WTC11 (cell line): Measurements from ENCODE around the gene S1PR1. TPM values are rescaled to one million over a fixed set of nuclear protein-coding genes. Genes with fewer than 3 reads are reported as not detected.
"Not testable (repeated sequence)": the region's sequence is repeated elsewhere in the genome, so short reads cannot be mapped to it uniquely, and the experiment has no call there.

Experiments used
- ATAC-seq: fragments of 200-7000 bp; cut with Tn5 transposase; 2 replicates; pipeline ENCODE4 v1.10.0; 2021; ENCODE audit warnings: mild to moderate bottlenecking, moderate library complexity
- CTCF ChIA-PET: fragments of 300-600 bp; sonication (Branson Sonifier 250); formaldehyde crosslinking; loops from one replicate; lab custom pipeline; 2021; ENCODE audit warnings: antibody characterized with exemption; lab: Charles Lee
- POLR2A ChIA-PET: fragments of 350-600 bp; sonication (Branson Sonifier 250); formaldehyde crosslinking; loops from one replicate; lab custom pipeline; 2021; ENCODE audit warnings: antibody characterized with exemption; lab: Charles Lee
- DNase-seq: peaks from one replicate; pipeline ENCODE4 v3.0.0; 2021; ENCODE audit warnings: low spot score
- H3K27ac Mint-ChIP-seq: 2 replicates; pipeline ENCODE4 v1.8.0; 2021; ENCODE audit warnings: mixed read lengths
- H3K27me3 Mint-ChIP-seq: 2 replicates; pipeline ENCODE4 v1.8.0; 2021; ENCODE audit warnings: low read depth, mild to moderate bottlenecking, moderate library complexity, mixed read lengths
- H3K36me3 Mint-ChIP-seq: 2 replicates; pipeline ENCODE4 v1.8.0; 2021; ENCODE audit warnings: mixed read lengths
- H3K4me1 Mint-ChIP-seq: 2 replicates; pipeline ENCODE4 v1.8.0; 2022; ENCODE audit warnings: mixed read lengths
- H3K4me3 Mint-ChIP-seq: 2 replicates; pipeline ENCODE4 v1.8.0; 2021; ENCODE audit warnings: mild to moderate bottlenecking, moderate library complexity, mixed read lengths
- H3K9me3 Mint-ChIP-seq: 2 replicates; pipeline ENCODE4 v1.8.0; 2021; ENCODE audit warnings: mixed read lengths
- ETV6 ChIP-seq: sonication (generic); formaldehyde crosslinking; IDR thresholded peaks from 2 replicates; pipeline ENCODE4 v1.8.1; 2022; ENCODE audit warnings: mild to moderate bottlenecking, missing genetic modification reagents
- JAZF1 ChIP-seq: fragments of 250-450 bp; sonication (Bioruptor Pico); IDR thresholded peaks from 2 replicates; pipeline ENCODE4 v1.9.0; 2021; ENCODE audit warnings: moderate library complexity, mild to moderate bottlenecking, inconsistent platforms
- JUN ChIP-seq: sonication (generic); formaldehyde crosslinking; IDR thresholded peaks from 2 replicates; pipeline ENCODE4 v1.8.0; 2023; ENCODE audit warnings: mild to moderate bottlenecking, missing genetic modification reagents
- MXD4 ChIP-seq: fragments of 250-450 bp; sonication (Bioruptor Pico); IDR thresholded peaks from 2 replicates; pipeline ENCODE4 v1.8.0; 2021; ENCODE audit warnings: mild to moderate bottlenecking, moderate library complexity, borderline replicate concordance
- NFATC4 ChIP-seq: fragments of 250-450 bp; sonication (Bioruptor Pico); IDR thresholded peaks from 2 replicates; pipeline ENCODE4 v1.9.0; 2021; ENCODE audit warnings: mild to moderate bottlenecking
- NR2C2 ChIP-seq: sonication (generic); formaldehyde crosslinking; IDR thresholded peaks from 2 replicates; pipeline ENCODE4 v1.8.0; 2022; ENCODE audit warnings: mild to moderate bottlenecking, missing genetic modification reagents
- OVOL2 ChIP-seq: fragments of 250-450 bp; sonication (Bioruptor Pico); IDR thresholded peaks from 2 replicates; pipeline ENCODE4 v1.9.0; 2021; ENCODE audit warnings: mild to moderate bottlenecking, borderline replicate concordance
- SOX15 ChIP-seq: fragments of 250-450 bp; sonication (Bioruptor Pico); IDR thresholded peaks from 2 replicates; pipeline ENCODE4 v1.9.0; 2021; ENCODE audit warnings: mild to moderate bottlenecking
- TEAD4 ChIP-seq: sonication (generic); formaldehyde crosslinking; IDR thresholded peaks from 2 replicates; pipeline ENCODE4 v1.8.0; 2022; ENCODE audit warnings: mild to moderate bottlenecking, missing genetic modification reagents
- ZBTB21 ChIP-seq: sonication (generic); formaldehyde crosslinking; IDR thresholded peaks from 2 replicates; pipeline ENCODE4 v1.8.1; 2023; ENCODE audit warnings: mild to moderate bottlenecking, missing genetic modification reagents, borderline replicate concordance
- ZNF219 ChIP-seq: sonication (generic); formaldehyde crosslinking; IDR thresholded peaks from 2 replicates; pipeline ENCODE4 v1.8.0; 2023; ENCODE audit warnings: missing genetic modification reagents, mild to moderate bottlenecking, borderline replicate concordance
- ZNF396 ChIP-seq: fragments of 250-450 bp; sonication (Bioruptor Pico); IDR thresholded peaks from 2 replicates; pipeline ENCODE4 v1.8.0; 2021; ENCODE audit warnings: mild to moderate bottlenecking, moderate library complexity, borderline replicate concordance
- total RNA-seq: library from RNA; stranded (reverse); gene quantifications from 3 replicates; pipeline ENCODE4 v1.2.3, GENCODE V29; 2021
- TF ChIP-seq, protein P1 (sequence below): sonication (generic); formaldehyde crosslinking; IDR thresholded peaks from 2 replicates; pipeline ENCODE4 v1.8.0; 2023; ENCODE audit warnings: missing genetic modification reagents
- TF ChIP-seq, protein P2 (sequence below): sonication (generic); formaldehyde crosslinking; IDR thresholded peaks from 2 replicates; pipeline ENCODE4 v1.8.1; 2023; ENCODE audit warnings: mild to moderate bottlenecking, missing genetic modification reagents
- TF ChIP-seq, protein P3 (sequence below): sonication (generic); formaldehyde crosslinking; IDR thresholded peaks from 2 replicates; pipeline ENCODE4 v1.8.1; 2023; ENCODE audit warnings: mild to moderate bottlenecking, missing genetic modification reagents, moderate library complexity
- TF ChIP-seq, protein P4 (sequence below): fragments of 250-450 bp; sonication (Bioruptor Pico); IDR thresholded peaks from 2 replicates; pipeline ENCODE4 v1.8.0; 2021; ENCODE audit warnings: mild to moderate bottlenecking
- TF ChIP-seq, protein P5 (sequence below): sonication (generic); formaldehyde crosslinking; conservative IDR thresholded peaks from 2 replicates; pipeline ENCODE4 v1.8.1; 2023; ENCODE audit warnings: mild to moderate bottlenecking, low read depth, missing genetic modification reagents, moderate library complexity
- TF ChIP-seq, protein P6 (sequence below): sonication (generic); formaldehyde crosslinking; IDR thresholded peaks from 2 replicates; pipeline ENCODE4 v1.8.1; 2022; ENCODE audit warnings: low read depth, mild to moderate bottlenecking, moderate library complexity, missing genetic modification reagents, borderline replicate concordance

Gene S1PR1
- total RNA-seq, 1 experiment from 2014 or later: 3.2 TPM

DNA sequence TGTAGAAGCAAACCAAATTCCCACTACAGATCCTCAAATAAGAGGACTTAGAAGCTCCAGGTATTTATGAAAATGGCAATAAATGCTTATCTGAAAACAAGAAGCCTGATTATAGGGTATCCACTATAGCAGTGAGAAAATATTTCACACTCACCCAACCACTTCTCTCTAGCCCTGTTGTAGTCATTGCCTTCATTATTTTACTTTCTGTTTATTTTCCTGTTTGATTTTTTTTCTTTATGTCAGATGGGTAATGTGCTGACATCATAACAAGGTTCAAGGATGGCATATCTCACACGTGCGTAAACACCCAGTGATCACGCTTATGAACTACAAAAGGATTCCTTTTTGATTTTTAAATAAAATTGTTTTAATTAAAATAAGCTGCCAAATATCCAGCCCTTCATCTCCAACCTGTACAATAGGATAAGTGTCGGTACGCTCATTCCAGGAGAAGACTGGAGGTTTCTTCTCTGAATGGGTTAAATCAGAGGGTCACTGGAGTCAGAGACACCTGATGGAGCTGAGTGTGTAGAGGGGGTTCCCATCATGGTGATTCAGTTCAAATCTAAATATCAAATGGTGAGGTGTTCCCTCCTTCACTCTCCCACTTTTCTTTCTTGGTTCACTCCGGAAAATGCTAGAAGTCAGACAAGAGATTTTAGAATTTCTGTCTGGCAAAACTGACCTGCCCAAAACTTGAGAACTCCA lies 8.2 kb upstream of the S1PR1 start:
- CTCF ChIA-PET: no interaction called here
- no peak overlapping the region for H3K27ac Mint-ChIP-seq
- DNase-seq: no peak
- POLR2A ChIA-PET: interaction anchor here (0.6 kb wide), 1 partner anchor 24 kb away, joined by 6 read pairs; no protein-coding TSS in a partner anchor
- H3K4me1 Mint-ChIP-seq: 0 out of 2 replicates have a peak, but pooled peaks cover 2% of the 10 kb centered on the region
- no peaks in the 10 kb centered on the region for H3K36me3 Mint-ChIP-seq
- no peak overlapping the region for H3K4me3 Mint-ChIP-seq
- no peak for ATAC-seq
- H3K9me3 Mint-ChIP-seq: no peaks in the 10 kb centered on the region
- TF ChIP-seq, protein P1, sequence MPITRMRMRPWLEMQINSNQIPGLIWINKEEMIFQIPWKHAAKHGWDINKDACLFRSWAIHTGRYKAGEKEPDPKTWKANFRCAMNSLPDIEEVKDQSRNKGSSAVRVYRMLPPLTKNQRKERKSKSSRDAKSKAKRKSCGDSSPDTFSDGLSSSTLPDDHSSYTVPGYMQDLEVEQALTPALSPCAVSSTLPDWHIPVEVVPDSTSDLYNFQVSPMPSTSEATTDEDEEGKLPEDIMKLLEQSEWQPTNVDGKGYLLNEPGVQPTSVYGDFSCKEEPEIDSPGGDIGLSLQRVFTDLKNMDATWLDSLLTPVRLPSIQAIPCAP (CRISPR knock-in tag): no peak
- TF ChIP-seq, protein P2, sequence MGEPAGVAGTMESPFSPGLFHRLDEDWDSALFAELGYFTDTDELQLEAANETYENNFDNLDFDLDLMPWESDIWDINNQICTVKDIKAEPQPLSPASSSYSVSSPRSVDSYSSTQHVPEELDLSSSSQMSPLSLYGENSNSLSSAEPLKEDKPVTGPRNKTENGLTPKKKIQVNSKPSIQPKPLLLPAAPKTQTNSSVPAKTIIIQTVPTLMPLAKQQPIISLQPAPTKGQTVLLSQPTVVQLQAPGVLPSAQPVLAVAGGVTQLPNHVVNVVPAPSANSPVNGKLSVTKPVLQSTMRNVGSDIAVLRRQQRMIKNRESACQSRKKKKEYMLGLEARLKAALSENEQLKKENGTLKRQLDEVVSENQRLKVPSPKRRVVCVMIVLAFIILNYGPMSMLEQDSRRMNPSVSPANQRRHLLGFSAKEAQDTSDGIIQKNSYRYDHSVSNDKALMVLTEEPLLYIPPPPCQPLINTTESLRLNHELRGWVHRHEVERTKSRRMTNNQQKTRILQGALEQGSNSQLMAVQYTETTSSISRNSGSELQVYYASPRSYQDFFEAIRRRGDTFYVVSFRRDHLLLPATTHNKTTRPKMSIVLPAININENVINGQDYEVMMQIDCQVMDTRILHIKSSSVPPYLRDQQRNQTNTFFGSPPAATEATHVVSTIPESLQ (CRISPR knock-in tag): no peak
- TF ChIP-seq ZNF396 (CRISPR knock-in tag) (no peak), ZNF219 (CRISPR knock-in tag) (no peak), SOX15 (CRISPR knock-in tag) (no peak), NFATC4 (no peak), JAZF1 (CRISPR knock-in tag) (no peak), ZBTB21 (CRISPR knock-in tag) (no peak), JUN (CRISPR knock-in tag) (no peak), ETV6 (CRISPR knock-in tag) (no peak), TEAD4 (CRISPR knock-in tag) (no peak), OVOL2 (CRISPR knock-in tag) (no peak), NR2C2 (CRISPR knock-in tag) (no peak), MXD4 (CRISPR knock-in tag) (no peak)
- TF ChIP-seq, protein P3, sequence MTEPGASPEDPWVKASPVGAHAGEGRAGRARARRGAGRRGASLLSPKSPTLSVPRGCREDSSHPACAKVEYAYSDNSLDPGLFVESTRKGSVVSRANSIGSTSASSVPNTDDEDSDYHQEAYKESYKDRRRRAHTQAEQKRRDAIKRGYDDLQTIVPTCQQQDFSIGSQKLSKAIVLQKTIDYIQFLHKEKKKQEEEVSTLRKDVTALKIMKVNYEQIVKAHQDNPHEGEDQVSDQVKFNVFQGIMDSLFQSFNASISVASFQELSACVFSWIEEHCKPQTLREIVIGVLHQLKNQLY (CRISPR knock-in tag): no peak
- TF ChIP-seq, protein P4, sequence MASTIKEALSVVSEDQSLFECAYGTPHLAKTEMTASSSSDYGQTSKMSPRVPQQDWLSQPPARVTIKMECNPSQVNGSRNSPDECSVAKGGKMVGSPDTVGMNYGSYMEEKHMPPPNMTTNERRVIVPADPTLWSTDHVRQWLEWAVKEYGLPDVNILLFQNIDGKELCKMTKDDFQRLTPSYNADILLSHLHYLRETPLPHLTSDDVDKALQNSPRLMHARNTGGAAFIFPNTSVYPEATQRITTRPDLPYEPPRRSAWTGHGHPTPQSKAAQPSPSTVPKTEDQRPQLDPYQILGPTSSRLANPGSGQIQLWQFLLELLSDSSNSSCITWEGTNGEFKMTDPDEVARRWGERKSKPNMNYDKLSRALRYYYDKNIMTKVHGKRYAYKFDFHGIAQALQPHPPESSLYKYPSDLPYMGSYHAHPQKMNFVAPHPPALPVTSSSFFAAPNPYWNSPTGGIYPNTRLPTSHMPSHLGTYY (CRISPR knock-in tag): no peak
- TF ChIP-seq, protein P5, sequence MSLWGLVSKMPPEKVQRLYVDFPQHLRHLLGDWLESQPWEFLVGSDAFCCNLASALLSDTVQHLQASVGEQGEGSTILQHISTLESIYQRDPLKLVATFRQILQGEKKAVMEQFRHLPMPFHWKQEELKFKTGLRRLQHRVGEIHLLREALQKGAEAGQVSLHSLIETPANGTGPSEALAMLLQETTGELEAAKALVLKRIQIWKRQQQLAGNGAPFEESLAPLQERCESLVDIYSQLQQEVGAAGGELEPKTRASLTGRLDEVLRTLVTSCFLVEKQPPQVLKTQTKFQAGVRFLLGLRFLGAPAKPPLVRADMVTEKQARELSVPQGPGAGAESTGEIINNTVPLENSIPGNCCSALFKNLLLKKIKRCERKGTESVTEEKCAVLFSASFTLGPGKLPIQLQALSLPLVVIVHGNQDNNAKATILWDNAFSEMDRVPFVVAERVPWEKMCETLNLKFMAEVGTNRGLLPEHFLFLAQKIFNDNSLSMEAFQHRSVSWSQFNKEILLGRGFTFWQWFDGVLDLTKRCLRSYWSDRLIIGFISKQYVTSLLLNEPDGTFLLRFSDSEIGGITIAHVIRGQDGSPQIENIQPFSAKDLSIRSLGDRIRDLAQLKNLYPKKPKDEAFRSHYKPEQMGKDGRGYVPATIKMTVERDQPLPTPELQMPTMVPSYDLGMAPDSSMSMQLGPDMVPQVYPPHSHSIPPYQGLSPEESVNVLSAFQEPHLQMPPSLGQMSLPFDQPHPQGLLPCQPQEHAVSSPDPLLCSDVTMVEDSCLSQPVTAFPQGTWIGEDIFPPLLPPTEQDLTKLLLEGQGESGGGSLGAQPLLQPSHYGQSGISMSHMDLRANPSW (CRISPR knock-in tag): no peak
- TF ChIP-seq, protein P6, sequence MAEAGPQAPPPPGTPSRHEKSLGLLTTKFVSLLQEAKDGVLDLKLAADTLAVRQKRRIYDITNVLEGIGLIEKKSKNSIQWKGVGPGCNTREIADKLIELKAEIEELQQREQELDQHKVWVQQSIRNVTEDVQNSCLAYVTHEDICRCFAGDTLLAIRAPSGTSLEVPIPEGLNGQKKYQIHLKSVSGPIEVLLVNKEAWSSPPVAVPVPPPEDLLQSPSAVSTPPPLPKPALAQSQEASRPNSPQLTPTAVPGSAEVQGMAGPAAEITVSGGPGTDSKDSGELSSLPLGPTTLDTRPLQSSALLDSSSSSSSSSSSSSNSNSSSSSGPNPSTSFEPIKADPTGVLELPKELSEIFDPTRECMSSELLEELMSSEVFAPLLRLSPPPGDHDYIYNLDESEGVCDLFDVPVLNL (CRISPR knock-in tag): no peak
- no peaks in the 10 kb centered on the region for H3K27me3 Mint-ChIP-seq

DNA sequence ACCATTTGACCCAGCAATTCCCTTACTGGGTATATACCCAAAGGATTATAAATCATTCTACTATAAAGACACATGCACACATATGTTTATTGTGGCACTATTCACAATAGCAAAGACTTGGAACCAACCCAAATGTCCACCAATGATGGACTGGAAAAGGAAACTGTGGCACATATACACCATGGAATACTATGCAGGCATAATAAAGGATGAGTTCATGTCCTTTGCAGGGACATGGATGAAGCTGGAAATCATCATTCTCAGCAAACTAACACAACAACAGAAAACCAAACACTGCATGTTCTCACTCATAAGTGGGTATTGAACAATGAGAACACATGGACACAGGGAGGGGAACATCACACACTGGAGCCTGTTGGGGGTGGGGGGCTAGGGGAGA lies 4.6 kb upstream of the S1PR1 start:
- ATAC-seq, DNase-seq, H3K27ac Mint-ChIP-seq, H3K9me3 Mint-ChIP-seq, H3K4me3 Mint-ChIP-seq, POLR2A ChIA-PET, H3K36me3 Mint-ChIP-seq: not testable (repeated sequence)
- CTCF ChIA-PET: interaction anchor here (1.9 kb wide), 1 partner anchor 95 kb away, joined by 4 read pairs; no protein-coding TSS in a partner anchor
- Mint-ChIP-seq H3K4me1 (peaks cover 13% of the 10 kb centered on the region), H3K27me3 (peaks cover 32% of the 10 kb centered on the region)
